NT2/D1 (cell line): ENCODE data around the gene EGFR.

ENCODE experiments used
- SUZ12 ChIP-seq: IDR thresholded peaks from 2 replicates; pipeline ENCODE4 v1.6.1; 2011; ENCODE audit not compliant: insufficient read length, insufficient read depth; ENCODE audit errors: extremely low read depth
- ZNF274 ChIP-seq: IDR thresholded peaks from 2 replicates; pipeline ENCODE4 v1.6.1; 2011; ENCODE audit warnings: mild to moderate bottlenecking, low read depth, low read length

GRCh38 chr7:54996391-54996790 is 22.4 kb upstream of the EGFR start:
- TF ChIP-seq ZNF274 = no peak
- TF ChIP-seq SUZ12 = no peak
